Measurements from ENCODE around the gene APOD.

GRCh38 chr3:195591220-195591619, 7.5 kb upstream of the APOD start:
- TF ChIP-seq PKNOX1 (IDR thresholded peaks at IDR 0.05) (no peak), BHLHE40 (IDR thresholded peaks at IDR 0.05; ENCODE audit: borderline replicate concordance) (no peak)

All from HEK293T (cell line).